Measurements from ENCODE around the gene DNAH17.

The DNAH17 gene

GRCh38 chr17:78414178-78415162 lies 162.7 kb downstream of the DNAH17 start:
- POLR2A ChIA-PET (ENCODE audit: low non-redundant PET), result no interaction called here
- H3K27ac ChIP-seq, result peak overlapping the region; percentile 6
- CTCF ChIA-PET, result interaction anchor here (0.5 to 1.2 kb wide), 2 partner anchors 53 to 83 kb away, joined by 3 to 5 read pairs; no protein-coding TSS in a partner anchor
- no peak for DNase-seq (ENCODE audit: low spot score)
- no peak for TF ChIP-seq CTCF (conservative IDR thresholded peaks at IDR 0.05; ENCODE audit: low read depth)

DNA sequence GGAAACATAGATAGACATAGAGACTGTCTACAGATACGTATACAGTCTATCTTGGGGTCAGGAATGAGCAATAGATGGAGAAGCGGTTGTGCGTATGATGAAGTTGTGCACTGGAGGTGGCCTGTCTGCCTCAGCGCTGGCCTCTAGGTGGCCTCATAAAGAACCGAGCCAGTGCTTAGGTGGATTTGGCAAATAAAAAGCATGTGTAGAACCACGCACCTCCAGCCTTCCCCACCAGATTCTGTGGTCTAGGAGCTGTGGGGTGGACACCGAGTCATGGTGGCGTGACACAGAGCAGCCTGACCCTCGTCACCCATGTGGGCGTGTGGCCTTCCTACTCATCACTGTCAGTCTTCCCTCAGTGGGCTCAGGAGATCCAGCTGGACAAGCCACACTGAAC lies 164.8 kb downstream of the DNAH17 start:
- peak overlapping the region; percentile 17; the same call in 1 of the 2 replicates for H3K27ac ChIP-seq
- POLR2A ChIA-PET (ENCODE audit: low non-redundant PET), result no interaction called here
- DNase-seq (ENCODE audit: low spot score), result no peak
- no peak; the same call in 1 of the 2 replicates for TF ChIP-seq CTCF (conservative IDR thresholded peaks at IDR 0.05; ENCODE audit: low read depth)
- CTCF ChIA-PET, result interaction anchor here (0.7 to 1.3 kb wide), 2 partner anchors 10 to 51 kb away, joined by 4 to 5 read pairs; no protein-coding TSS in a partner anchor

GRCh38 chr17:78411241-78411857 lies 165.8 kb downstream of the DNAH17 start:
- no peak overlapping the region for H3K27ac ChIP-seq
- ChIA-PET CTCF (interaction anchor here (0.7 kb wide), 1 partner anchor 1396 kb away, joined by 3 read pairs; no protein-coding TSS in a partner anchor), POLR2A (ENCODE audit: low non-redundant PET) (no interaction called here)
- DNase-seq (ENCODE audit: low spot score), result no peak
- TF ChIP-seq CTCF (conservative IDR thresholded peaks at IDR 0.05; ENCODE audit: low read depth), result no peak

DNA sequence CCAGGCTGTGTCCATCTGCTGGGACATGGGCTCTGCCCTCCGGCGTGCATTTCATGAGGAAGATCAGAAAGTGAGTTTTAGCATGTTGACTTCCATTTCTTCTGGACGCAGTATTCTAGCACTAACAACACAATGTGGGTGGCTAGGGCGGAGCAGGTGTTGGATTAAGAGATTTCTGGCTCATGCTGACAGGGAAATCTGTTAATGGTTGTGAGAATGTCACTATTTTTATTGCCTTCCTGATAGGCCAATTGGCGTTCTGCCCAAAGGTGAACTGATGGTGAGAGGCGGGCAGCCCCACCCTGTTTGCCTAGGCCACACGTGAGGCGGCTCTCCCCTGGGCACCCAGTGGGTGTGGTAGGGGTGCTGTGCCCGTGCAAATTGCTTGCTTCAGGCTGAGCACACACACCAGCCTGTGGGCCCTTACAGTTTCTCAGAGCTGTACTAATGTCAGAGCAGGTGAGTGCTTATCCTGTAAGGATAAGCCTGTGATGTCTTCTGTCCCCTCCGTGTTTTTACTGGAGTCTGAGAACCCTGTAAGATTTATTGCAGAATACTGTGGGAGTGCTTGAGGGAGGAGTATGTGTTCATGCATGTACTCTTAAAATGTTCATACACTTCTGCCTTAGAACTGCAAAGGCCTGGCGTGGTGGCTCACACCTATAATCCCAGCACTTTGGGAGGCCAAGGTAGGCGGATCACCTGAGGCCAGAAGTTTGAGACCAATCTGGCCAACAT lies 167.8 kb downstream of the DNAH17 start:
- ChIA-PET POLR2A (ENCODE audit: low non-redundant PET) (no interaction called here), CTCF (no interaction called here)
- peak; percentile 45 for DNase-seq (ENCODE audit: low spot score)
- TF ChIP-seq CTCF (conservative IDR thresholded peaks at IDR 0.05; ENCODE audit: low read depth), result no peak
- peak overlapping the region; percentile 63 for H3K27ac ChIP-seq

- POLR2A ChIA-PET (ENCODE audit: low non-redundant PET), result no interaction called here
- CTCF ChIA-PET, result interaction anchor here (0.6 to 0.7 kb wide), 2 partner anchors 10 to 323 kb away, joined by 3 read pairs; no protein-coding TSS in a partner anchor
Measured at GRCh38 chr17:78408476-78409050, 168.6 kb downstream of the DNAH17 start.

More at GRCh38 chr17:78408476-78409050, 168.6 kb downstream of the DNAH17 start:
- no peak for TF ChIP-seq CTCF (conservative IDR thresholded peaks at IDR 0.05; ENCODE audit: low read depth)
- peak overlapping the region; percentile 63 for H3K27ac ChIP-seq
- DNase-seq (ENCODE audit: low spot score), result no peak
